GM18499 (cell line): ENCODE data around the gene GSN.

Source experiments
- ATAC-seq: cut with Tn5 transposase; IDR thresholded peaks from one replicate; pipeline ENCODE4 v1.9.1; 2021; ENCODE audit warnings: moderate number of reproducible peaks; ENCODE audit not compliant: insufficient read depth, unreplicated experiment

The GSN gene

GRCh38 chr9:121267689-121268597 is at the start of gene GSN:
GSN (plus strand) TSS chr9:121268162; CDS start chr9:121301972, 33,810 bp downstream.
- no peak for ATAC-seq

DNA sequence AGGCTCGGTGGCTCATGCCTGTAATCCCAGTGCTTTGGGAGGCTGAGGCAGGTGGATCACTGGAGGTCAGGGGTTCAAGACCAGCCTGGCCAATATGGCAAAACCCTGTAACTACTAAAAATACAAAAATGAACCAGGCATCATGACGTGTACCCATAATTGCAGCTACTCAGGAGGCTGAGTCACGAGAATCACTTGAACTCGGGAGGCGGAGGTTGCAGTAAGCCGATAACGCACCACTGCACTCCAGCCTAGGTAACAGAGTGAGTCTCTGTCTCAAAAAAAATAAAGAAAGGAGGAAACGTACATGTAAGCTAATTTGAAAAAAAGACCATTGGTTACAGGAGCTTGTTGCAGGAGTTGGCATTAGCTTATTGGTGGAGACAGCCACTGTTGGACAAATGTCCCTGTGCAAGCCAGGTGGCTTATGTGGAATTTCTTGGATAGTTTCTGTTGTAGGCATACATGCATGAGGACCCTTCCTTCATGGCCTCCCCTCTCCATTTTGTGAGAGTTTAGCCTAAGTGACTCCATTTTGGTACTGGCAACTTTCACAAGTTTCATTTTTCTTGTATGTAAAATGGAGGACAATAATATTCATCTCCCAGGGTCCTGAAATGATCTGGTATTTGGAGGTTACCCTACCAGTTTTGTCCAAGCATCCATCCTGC is 49.5 kb upstream of the GSN start:
- ATAC-seq = no peak

DNA sequence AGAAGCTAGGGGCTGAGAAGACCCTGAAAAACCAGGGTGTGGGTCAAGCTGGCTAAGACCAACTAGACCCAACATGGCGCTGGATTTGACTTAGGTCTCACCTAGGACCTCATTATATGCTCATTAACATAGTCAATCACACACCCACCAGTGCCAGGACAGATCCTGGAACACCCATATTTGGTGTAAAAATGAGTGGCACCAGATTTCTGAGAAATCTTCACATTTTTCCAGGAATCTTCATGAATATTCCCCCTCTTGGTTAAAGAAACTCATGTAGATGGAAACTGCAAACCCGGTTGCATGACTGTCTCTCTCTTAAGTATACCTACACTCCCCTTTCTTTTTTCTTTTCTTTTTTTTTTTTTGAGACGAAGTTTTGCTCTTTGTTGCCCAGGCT is 48.4 kb upstream of the GSN start:
- no peak for ATAC-seq

DNA sequence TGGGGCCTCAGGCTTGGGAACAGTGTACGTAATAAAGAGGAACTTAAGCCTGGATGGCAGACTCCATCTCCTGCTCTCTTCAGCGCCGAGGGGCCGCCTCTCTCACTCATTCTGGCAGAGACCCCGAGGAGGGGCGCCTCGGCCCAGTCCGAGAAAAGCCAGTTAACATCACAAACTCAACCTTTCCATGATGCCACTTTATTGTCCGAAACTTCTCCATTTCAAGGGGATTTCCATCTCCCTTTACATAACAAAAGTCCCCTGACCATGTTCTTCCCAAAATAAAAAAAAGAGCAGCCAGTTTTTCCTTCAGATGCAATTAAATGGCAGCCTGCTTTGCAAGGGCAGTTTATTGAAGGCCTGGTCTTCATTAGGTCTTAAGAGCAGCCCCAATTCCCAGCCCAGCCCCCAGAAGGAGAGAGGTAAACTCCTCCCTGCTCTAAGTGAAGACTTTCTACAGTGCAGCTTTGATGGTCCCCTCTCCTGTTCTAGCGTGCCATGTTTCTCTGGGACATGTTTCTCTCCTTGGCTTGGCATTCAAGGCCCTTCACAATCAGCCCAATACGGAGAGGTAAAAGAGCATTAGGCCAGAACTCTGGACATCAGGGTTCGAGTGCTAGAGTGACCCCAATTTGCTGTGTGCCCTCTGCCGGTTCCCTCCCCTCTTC is 46.8 kb upstream of the GSN start:
- no peak for ATAC-seq

DNA sequence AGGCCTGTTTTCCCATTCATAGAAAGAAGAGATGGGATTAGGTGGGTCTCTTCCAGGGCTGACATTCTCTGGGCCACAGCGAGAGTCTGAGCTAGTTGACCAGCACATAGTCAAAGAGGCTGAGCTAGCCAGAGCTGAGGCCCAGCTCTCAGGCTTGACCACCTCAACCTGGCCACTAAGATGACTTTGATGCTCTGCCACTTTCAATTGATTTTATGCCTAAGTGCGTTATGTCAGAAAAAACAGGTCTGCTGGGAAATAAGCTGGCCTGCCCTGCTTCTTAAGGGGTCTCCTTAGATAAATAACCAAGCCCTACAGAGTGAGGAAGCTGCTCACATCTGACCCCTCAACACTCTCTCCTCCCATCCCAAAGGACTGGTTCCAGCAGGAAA is 46.3 kb upstream of the GSN start:
- no peak for ATAC-seq

DNA sequence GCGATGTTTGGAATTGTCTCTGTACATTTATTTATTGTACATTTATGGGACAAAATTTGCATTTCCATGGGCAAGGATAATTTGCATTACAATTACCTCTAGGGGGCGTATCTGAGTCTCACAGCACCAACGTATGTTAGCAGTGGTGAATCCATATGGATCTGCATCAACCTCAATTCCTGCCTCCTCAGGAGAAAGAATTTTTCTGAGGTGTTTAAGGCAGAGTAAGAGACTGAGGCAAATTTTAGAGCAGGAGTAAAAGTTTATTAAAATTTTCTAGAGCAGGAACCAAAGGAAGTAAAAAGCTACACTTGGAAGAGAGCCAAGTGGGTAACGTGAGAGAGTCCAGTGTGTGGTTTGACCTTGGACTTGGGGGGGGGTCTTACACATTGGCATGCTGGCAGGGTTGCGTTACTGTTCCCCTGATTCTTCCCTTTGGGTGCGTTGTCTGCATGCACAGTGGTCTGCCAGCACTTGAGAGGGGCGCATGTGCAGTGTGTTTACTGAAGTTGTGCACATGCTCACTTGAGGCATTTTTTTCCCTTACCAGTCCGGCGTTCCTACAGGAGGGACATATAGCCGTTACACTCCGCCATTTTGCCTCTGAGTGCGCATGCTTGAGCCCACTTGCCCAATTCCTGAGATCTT is 45.3 kb upstream of the GSN start:
- no peak for ATAC-seq

GRCh38 chr9:121225240-121225639 is 42.7 kb upstream of the GSN start:
- no peak for ATAC-seq

DNA sequence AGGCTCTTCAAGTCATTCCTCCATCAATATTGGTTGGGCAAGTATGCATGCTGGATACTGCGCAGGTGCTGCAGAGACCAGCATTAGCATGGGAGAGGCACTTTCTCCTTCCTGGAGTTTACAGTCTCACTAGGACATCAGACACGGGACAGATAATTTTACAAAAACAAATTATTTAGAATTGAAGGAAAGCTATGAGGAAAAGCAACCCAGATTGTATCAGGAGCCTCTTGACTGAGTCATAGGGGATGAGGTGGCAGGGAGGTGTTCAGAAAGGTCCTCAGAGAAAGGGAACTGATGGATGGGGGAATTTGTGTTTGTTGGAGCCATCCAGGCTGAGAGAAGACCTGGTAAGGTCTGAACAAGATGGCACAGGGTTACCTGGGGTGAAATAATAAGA is 41.8 kb upstream of the GSN start:
- no peak for ATAC-seq

GRCh38 chr9:121227862-121228261 is 40.1 kb upstream of the GSN start:
- no peak for ATAC-seq

DNA sequence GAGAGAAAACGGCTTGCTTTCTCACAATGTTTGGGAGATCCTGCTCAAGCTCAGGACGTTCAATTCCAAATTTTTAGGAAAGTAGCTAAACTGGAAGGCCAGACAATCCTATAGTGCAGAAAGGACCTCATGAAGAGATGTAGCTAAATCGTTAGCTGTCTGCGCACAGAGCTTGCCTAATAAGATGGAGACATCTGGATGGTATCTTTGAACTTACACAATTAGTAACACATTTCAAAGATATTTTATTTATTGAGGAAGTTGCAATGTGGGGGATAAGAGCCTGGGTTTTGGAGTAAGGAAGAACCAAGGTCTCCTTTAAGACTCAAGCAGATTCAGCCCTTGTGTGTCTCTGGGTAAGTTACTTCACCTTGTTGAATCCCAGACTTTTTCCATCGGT is 37.7 kb upstream of the GSN start:
- ATAC-seq = no peak

DNA sequence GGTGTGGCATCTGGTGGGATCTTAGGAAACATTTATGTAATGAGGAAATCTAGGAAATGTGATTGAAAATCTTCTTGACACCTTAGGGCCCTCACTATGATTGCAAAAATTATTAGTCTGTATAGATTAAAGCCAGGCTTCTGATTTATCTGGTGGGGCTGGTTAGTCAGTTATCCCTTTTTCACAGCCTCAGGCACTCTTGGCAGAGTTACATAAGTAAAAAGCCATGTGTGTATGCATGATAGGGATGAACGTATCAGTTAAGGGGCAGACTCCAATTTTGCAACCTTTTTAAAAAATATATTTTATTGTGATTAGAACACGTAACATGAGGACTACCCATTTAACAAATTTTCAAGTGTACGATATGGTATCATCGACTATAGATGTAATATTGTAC is 35.7 kb upstream of the GSN start:
- ATAC-seq = no peak

DNA sequence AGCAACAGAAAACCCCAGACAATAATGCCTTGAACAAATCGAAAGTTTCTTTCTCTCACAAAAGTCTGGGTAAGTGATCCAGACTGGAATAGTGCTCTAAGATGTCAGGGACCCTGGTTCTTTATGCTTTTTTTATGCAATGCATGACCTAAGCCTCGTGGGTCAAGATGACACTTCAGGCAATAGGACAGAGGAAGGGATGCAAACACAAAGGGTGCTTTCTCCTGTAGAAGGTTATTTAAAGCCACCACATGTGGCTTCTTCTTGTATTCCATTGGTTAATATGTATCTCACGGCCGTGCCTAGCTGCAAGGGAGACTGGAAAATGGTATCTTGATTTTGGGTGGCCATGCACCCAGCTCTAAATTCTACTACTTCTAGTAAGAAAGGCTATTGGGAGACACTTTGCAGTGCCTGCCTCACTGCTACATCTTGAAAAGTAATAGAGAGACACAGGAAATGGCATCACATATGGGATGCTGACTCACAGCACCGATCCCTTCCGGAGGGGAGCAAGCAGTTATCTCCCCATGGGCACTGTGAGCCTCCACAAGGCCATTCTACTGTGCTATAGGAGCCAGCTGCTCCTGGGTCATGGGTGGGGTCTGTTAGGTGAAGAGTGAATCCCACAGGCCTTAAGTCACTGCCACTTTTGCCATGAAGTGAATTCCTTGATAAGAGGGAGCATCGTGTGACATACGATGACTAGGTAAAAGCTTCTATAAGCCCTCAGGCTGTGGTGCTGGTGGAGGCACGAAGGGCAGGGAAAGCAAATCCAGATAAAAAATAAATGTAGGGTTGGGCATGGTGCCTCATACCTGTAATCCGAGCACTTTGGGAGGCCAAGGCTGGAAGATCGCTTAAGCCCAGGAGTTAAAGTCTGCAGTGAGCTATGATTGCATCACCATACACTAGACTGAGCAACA is 33.8 kb upstream of the GSN start:
- no peak for ATAC-seq

DNA sequence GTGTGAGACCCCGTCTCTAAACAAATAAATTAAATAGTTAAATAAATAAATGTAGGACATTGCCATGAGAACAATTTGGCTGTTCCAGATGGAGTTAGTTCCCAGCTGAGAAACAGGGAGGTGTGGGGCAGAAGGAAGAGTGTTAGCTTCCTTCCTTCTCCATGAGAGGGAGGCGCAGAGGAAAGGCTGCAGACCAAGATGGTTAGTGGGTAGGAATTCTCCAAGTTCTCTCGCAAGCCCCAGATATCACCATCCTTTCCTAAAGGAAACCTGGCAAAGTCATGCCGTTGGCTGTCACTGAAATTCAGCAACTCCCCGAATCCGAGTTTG is 33.2 kb upstream of the GSN start:
- no peak for ATAC-seq

DNA sequence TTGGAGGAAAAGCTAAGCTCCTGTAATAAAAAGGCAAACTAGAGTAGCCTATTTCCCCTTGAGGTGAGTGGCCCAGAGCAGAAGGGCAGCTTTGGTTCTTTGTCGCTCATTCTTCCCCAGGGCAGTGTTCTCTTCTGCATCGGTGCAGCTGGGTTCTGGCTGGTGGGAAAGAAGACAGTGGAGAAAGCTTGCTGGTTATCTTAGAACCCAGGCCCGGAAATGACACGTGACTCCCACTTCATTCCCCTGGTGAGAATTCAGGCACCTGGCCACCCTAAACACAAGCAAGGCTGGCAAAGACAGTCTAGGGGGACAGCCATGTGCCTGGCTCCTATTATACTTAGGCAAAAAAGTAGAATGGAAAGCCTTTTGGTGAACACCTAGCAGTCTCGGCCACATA is 32.5 kb upstream of the GSN start:
- no peak for ATAC-seq

- no peak for ATAC-seq
Observed at GRCh38 chr9:121237916-121238315, 30.0 kb upstream of the GSN start.

- ATAC-seq = no peak
Observed at GRCh38 chr9:121239071-121239470, 28.9 kb upstream of the GSN start.

DNA sequence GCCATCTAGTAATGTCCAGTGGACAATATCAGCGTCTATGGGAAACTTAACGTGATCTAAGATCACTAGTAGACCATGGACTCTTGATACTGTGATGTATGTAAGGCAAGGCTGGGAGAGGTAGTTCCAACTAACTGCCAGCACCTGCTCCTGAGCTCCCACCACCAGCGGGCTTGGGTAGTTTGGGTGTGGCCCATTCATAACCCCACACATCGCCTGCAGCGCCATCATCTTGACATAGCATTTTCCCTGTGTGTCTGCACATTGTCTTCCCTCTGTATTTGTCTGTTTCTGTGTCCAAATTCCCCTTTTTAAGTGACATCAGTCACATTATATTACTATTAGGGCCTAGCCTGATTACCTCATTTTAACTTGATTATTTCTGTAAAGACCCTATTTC is 28.1 kb upstream of the GSN start:
- ATAC-seq = no peak

DNA sequence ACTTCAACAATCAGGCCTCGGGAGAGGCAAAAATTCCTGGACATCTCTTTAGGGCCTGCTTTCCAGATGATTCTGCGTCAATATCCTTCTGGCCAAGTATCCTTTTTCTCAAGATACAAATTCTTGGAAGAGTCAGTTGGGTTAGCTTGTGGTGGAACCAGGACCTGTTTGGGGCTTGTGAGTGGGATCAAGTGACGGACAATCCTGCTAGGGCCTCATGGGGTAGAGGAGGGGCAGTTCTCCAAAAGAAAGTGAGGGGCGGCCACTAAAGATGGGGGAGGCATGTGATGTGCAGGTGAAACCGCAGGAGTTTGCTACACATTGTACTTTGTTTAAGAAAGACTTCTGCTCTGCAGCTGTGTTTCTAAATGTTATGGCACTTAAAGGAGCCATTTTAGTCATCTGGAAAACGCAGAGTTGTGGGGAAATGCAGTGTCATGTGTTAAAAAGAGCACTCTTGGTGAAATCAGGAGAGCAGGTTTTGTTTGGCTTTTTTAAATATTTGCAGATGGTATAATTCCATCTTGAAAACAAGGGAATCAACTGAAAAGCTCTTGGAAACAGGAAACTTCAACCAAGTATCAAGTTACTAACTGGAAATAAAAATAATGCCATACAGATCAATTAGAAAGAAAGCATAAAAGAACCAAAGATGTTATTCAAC is 27.4 kb upstream of the GSN start:
- no peak for ATAC-seq

- ATAC-seq = no peak
Observed at GRCh38 chr9:121242219-121242958, 25.6 kb upstream of the GSN start.
